Measurements from ENCODE around the gene CD163.
"Not testable (repeated sequence)": the region's sequence is repeated elsewhere in the genome, so short reads cannot be mapped to it uniquely, and the experiment has no call there.

DNA sequence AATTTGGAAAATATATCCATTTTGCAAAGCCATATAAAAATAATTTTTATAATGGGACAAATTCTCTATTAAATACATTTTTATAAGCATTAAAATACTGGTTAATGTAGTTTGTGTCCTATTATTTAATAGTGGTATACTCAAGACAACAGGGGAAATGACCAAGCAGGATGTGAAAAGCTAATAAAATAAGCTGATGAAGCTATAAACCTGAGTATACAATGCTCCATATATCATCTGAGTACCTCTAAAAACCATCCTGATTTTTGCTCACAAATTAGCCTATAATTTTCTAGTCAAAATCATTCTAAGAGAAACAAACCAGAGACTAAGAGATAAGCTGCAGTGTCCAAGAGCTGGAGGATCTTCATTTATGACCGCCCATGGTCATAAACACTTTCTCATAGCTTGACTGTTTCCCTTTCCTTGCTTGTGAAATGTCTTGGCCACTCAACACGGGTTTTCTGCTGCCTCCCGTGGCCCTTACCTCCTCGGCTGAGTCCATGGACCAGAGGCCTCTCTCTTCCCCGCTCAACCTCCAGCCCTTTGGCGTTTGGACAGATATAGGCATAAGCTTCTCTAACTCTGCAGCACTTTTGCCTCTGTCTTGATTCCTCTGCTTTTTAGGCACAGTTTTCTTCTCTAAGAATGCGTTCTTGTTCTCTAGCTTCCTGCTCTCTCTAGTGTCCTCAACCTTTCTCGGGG is 65.1 kb downstream of the CD163 start:
- TF ChIP-seq, protein P1, sequence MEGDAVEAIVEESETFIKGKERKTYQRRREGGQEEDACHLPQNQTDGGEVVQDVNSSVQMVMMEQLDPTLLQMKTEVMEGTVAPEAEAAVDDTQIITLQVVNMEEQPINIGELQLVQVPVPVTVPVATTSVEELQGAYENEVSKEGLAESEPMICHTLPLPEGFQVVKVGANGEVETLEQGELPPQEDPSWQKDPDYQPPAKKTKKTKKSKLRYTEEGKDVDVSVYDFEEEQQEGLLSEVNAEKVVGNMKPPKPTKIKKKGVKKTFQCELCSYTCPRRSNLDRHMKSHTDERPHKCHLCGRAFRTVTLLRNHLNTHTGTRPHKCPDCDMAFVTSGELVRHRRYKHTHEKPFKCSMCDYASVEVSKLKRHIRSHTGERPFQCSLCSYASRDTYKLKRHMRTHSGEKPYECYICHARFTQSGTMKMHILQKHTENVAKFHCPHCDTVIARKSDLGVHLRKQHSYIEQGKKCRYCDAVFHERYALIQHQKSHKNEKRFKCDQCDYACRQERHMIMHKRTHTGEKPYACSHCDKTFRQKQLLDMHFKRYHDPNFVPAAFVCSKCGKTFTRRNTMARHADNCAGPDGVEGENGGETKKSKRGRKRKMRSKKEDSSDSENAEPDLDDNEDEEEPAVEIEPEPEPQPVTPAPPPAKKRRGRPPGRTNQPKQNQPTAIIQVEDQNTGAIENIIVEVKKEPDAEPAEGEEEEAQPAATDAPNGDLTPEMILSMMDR (IDR thresholded peaks at IDR 0.05) = not testable (repeated sequence)
- not testable (repeated sequence) for TF ChIP-seq POLR2A (IDR thresholded peaks at IDR 0.05)

Data from stomach (tissue), 4 donors.